GM23338 (cell line): ENCODE data around the gene FMN1.

Experiments used
- CREB1 ChIP-seq: fragments of 250-450 bp; sonication (Bioruptor Pico); IDR thresholded peaks from 2 replicates; pipeline ENCODE4 v1.5.0; 2020; ENCODE audit warnings: low read depth, mild to moderate bottlenecking, moderate library complexity
- CTCF ChIP-seq, 2 experiments: fragments of 200-600 bp in 1 of 2; sonication (generic) in 1 of 2; conservative IDR thresholded peaks; 2 replicates each; pipeline versions ENCODE4 v1.5.1 to v1.6.1; 2016 to 2017; ENCODE audit warnings: antibody characterized with exemption in 2 of 2, low read depth in 2 of 2, mild to moderate bottlenecking in 2 of 2, moderate library complexity in 1 of 2
- EZH2 ChIP-seq: fragments of 200-600 bp; sonication (generic); IDR thresholded peaks from one replicate; pipeline ENCODE4 v1.8.0; 2017; ENCODE audit warnings: antibody characterized with exemption, mild to moderate bottlenecking, low read depth; ENCODE audit not compliant: unreplicated experiment
- NANOG ChIP-seq: IDR thresholded peaks from 2 replicates; pipeline ENCODE4 v1.6.1; 2016; ENCODE audit warnings: antibody characterized with exemption, borderline replicate concordance

GRCh38 chr15:32967521-32967920 is 227.0 kb downstream of the FMN1 start:
- TF ChIP-seq CTCF (conservative IDR thresholded peaks at IDR 0.05; ENCODE audit: low read depth in 2 of 2) (no peak), NANOG (no peak), CREB1 (CRISPR knock-in tag) (no peak), EZH2 (no peak)
